GM18861 (cell line): ENCODE measurements around the gene AGXT.

ENCODE experiments used
- ATAC-seq: cut with Tn5 transposase; IDR thresholded peaks from one replicate; pipeline ENCODE4 v1.9.1; 2021; ENCODE audit not compliant: unreplicated experiment

Gene AGXT

DNA sequence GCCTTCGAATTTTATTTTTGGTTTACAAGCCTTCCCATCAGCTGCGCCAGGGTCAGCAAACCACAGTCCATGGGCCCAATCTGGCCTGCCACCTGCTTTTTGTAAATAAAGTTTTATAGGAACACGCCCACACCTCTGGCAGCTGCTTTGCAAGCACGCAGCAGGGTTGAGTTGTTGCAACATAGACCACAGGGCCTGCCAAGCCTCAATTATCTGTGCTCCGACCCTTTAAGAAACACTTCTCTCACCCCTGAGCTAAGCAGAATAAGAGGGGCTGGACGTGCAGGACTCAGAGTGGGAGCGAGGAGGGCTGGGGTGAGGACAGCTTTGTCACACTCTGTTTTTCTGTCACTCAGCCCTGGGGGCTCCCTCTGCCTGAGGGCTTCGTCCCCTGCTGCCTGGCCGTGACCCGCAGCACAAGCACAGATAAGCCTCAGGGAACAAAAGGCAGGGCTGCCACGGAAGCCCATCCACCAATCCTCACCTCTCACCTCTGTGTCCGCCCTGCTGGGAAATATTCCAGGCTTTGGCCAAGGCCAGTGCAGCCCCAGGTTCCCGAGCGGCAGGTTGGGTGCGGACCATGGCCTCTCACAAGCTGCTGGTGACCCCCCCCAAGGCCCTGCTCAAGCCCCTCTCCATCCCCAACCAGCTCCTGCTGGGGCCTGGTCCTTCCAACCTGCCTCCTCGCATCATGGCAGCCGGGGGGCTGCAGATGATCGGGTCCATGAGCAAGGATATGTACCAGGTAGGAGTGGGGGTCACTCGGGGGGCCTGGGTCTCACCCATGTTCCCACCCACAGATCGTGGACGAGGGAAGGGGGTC lies at the start of gene AGXT:
Gene AGXT, plus strand, starts transcription at position 539 of the 823 bp plus-strand sequence. Its CDS starts 42 bp downstream, at position 581.
- no peak for ATAC-seq

DNA sequence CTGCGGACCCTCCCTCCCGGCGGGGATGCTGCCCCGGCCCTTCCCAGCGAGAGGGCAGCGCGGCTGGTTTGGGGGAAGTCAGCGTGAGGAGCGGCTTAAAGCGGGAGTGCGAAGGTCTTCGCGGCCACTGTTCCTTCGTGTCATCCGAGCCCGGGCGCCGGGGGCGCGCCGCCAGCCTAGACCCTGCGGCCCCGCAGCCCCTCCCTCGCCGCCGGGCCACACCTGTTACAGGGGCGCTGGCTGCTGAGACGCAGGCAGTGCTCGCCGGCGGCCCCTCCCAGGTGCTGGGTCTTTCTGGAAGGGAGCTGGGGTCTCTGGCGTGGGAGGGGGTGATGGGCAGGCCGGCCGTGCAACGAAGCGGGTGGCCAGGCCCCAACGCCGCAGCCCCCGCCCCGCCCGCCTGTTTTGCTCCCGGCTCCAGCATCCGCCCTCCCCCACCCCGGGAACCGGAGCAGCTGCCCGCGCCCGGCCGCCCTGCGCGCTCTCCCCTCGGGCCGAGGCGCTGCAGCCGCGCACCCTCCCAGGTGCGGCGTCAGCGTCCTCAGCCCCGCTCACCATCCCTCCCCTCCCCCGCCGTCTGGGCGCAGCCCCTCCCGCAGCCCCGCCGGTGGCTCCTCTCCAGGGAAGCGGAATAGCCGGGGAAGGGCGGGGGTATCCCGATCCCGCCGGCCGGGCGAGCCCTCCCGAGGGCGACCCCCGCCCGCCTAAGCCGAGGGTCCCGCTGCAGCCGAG lies 49.3 kb upstream of the AGXT start:
- no peak for ATAC-seq

DNA sequence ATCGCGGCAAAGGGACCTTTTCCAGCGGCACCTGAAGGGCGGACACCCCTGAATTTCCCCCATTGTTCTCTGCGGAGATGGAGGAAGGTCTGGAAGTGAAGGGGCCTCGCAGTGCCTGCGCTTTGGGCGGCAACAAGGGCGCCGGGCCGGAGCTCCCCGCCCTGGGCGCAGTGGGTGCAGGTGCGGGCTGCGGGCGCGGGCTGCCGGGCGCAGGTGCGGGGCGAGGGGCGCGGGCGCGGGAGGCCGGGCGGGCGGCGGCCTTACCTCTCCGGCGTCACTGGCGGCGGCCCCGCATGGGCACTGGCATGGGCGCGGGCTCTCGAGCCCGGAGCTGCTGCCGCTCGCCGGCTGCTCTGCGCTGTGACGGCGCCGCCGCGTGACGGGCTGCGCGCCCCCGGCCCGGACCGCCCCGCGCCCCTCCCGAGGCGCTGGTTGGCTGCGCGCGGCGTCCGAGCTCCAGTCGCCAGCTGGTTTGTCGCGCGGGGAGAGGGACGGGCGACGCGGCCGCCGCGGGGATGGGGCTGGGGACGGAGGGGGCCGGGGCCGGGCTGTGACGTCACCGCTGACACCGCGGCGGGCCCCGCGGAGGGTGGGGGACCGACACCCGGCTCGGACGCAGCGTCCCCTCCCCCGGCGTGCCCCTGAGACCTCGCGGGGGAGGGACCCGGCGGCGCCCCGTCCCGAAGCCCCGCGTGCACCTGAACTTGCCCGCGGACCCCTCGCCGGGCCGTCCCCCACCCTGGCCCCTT lies 48.6 kb upstream of the AGXT start, which contains the start of gene KIF1A:
Gene KIF1A, minus strand, starts transcription at position 362 of the 749 bp plus-strand sequence. CDS start 22,467 bp downstream, outside the sequence.
- no peak for ATAC-seq

DNA sequence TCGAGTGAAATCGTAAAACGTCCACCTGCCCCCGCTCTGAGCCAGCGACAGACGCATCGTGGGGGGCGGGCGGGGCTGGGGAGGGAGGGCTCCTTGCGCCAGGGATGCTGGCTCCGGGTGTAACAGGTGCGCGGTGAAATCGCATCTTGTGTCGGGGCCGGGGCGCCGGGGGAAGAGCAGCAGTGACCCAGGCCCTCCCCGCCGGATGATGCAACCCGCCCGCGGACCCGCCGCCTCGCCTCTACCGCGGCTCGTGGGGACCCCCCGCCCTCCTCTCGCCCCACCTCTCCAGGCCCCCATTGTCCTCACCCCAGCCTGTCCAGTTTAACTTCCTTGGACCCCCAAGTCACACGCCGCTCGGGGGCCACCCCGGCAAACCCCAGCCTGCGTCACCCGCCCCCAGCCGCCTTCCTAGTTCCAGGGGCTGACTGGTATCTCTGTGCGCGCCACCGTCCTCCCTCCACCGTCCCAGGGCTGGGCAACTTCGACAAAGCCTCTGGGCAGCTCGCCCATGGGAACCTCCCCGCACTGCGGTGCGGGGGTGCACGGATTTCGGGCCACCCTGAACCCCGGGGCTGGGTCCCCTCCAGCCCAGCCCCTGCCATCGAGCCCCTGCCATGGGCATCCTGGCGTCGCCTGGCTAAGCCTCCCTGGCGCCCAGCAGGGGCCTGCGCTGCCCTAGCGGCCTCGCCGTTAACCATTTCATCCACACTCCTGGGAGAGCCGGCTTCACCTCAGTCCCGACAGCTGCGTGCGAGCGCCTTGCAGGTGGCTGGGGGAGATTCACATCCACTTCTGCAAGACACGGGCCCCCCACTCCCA lies 47.8 kb upstream of the AGXT start:
- no peak for ATAC-seq

DNA sequence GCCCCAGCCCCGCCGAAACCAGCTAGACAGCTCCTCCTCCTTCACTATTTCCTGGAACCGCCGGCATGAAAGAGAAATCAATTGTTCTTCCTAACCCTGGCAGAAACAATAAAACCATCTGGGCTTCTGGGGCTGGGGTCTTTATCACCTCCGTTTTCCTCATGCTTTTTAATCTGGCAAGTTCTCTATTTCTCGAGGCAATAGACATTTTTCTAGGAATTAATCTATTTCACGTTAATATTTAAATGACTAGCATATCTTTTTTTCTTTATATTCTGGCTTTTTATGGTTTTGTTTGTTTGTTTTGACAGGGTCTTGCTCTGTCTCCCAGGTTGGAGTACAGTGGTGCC lies 47.2 kb upstream of the AGXT start:
- ATAC-seq = no peak

DNA sequence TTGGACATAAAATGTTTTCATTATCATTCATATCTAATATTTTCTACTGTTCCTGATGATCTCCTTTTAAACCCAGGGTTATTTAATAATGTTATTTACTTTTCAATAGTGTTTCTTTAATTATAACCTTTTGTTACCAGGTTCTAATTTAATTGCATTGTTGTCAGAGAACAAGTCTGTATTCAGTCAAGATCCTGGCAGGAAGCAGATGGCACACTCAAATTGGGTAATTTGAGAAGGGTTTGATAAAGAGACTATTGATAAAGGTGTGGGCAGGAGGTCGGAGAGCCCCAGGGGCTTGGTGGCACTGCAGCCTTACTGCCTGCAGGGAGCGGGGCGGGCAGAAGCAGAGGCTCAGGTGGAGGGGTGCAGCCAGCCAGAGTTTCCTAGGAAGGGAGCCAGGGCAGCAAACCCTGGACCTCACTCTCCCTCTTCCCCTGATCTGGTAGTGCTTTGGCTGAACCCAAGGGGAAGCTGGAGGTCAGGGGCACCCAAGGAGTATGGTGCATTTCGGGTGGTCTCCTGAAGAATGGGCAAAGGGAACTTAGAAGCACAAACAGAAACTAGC lies 46.3 kb upstream of the AGXT start:
- ATAC-seq = no peak

DNA sequence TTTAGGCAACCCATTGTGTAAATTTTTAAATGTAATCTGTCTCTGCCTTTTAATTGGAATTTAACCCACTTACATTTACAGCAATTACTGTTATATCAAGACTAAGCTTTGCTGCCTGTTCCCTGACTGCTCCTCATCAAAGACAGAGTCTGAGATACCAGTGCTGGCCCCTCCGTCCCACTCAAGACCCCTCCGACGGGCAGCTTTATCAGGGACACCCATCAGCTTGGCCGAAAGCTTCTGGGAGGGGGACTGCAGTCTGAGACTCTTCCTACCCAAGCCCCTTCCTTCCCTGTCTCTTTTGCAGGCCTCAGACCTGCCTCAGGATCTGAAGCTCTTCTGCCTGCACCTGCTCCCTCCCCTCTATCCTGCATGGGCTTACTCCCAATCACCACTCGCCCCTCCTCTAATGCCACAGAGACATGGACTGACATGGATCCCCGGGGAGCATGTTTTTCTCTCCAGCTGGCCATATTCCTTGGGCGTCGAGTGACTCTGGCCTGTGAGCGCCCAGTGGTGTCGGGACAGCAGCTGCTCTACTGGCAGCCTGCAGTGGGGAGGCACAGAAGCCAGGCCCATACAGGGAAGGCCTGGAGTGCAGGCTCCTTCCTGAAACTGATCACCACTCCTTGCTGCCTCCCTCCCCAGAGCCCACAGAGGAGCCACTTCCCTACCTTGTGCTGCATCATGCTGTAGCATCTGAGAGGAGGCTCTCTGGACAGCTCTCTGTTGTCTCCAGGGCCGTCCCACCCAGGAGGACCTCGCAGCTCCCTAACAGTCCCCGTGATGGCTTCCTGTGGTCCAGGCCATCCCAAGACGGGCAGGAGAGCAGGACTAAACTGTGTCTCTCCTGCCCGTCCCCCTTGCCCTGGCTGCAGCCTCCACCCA lies 44.9 kb upstream of the AGXT start:
- ATAC-seq = no peak

DNA sequence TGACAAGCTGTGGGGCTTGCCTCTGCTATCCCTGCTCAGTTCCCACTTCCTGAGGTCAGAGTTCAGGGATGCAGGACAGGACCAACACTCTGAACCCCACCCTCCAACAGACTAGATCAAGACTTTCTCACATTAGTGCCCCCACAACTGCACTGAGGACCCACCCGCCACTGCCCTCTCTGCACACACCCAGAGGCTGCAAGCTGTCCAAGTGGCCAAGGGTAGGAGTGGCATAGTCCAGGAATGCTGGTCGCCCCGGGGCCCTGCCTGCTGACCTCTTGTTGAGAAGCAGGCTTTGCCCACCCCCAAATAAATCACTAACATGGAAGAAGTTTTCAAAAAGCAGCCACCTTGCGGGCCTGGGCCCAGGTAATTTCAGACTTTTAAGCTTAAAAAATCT lies 43.1 kb upstream of the AGXT start:
- no peak for ATAC-seq

DNA sequence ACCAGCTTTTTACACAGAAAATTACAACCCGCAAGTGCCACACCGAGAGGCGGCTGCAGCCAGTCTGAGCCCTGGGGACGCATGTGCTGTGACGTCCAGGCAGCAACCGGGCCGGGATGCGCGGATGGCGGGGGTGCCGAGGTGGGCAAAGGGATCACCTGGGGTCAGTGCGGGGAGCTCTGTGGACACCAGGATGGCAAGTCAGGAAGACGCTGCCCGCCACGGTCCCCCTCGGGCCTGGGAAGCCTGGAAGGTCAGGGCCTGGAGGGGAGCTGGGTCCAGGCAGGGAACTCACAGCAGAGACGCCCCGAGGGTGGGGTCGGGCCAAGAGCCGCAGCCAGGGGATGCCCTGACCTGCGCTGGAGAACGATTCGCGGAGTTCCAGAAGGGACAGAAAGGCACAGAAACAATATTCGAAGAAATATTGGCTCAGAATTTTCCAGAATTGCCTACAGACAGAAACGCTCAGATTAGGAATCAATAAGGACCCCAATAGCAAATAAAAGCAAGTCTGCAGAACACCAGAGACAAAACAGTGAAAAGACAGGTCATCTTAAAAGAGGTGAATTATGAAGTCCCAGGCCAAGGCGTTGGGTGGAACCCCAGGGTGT lies 36.9 kb upstream of the AGXT start:
- no peak for ATAC-seq

DNA sequence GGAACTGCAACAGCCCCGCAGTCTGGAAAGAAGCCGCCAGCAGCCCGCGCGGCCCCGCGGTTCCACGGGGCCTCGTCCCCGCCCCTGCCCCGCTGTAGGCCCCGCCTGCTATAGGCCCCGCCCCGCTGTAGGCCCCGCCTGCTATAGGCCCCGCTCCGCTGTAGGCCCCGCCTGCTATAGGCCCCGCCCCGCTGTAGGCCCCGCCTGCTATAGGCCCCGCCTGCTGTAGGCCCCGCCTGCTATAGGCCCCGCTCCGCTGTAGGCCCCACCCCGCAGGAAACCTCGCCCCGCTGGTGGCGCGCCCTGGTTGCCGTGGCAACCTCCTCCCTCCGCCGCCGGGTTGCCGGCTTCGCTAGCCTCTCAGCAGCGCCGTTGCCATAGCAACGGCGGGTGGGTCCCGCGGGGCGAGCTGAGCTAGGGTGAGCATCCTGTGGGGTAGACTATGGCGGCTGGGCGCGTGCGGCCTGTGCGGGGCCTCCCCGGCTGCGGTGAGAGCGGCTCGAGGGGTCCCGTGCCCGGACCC lies 36.4 kb upstream of the AGXT start:
- ATAC-seq = peak; percentile 89

DNA sequence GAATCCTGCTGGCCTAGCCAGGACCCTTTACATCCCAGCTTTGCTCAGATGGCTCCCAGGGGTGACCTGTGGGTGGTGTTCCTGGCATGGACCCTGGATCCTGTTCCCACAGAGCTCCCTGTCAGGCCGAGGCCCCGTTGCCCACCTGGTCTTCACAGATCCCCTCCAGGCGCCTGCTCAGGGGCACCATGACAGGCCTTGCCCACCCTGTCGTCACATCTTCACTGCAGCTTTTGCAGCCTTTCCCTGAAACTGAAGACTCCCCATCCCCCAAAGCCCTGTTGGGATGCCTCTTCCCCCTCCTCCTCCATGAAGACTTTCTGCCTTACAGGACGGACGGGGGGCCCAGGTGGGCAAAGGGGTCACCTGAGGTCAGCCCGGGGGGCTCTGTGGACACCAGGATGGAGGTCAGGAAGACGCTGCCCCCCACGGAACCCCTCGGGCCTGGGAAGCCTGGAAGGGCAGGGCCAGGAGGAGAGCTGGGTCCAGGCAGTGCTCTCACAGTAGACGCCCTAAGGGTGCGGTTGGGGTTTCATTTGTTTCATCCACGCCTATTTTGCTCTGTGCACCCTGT lies 35.6 kb upstream of the AGXT start:
- no peak for ATAC-seq

DNA sequence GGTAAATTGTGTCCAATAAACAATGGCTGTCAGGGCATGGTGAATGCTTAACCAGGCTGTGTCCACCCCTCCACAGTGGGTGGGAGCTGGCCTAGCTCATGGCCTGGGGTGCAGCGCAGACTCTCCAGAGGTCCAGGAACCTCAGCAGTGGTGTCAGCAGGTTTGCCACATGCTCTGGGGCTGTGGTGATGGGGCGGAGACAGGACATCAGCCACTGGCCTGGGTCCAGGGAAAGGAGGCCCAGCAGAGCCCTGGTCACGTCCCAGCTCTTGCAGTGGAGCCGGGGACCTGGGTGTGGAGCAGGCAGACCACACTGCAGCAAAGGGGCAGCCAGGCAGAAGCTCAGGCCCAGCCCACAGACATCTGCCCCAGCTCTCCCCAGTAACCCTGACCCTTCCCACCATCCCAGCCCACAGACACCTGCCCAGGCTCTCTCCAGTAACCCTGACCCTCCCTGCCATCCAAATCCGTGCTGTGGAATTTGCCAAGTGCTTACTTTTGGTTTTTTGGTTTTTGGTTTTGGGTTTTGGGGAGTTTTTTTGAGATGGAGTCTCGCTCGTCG lies 34.8 kb upstream of the AGXT start:
- no peak for ATAC-seq

DNA sequence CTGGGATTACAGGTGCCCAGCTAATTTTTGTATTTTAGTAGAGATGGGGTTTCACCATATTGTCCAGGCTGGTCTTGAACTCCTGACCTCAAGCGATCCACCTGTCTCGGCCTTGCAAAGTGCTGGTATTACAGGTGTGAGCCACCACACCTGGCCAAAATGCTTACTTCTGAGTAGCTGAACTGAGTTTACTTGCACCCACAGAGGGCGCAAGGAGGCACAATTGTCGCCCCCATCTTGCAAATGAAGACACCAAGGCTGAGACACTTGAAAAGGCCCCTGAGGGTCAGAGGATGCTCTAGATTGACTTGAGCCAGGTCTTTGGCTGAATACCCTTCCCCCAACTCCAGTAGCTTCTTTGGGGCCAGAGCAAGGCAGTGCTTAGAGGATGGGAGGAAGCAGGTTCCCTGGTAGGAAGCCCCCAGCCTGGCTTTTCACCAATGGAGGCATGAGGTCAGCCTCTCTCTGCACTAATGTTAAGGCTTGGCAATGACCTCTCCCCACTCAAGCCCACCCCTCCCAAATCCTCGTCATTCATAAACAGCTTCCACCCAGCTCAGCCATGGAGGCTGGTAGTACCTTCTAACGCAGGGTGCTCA lies 34.1 kb upstream of the AGXT start:
- ATAC-seq = no peak

DNA sequence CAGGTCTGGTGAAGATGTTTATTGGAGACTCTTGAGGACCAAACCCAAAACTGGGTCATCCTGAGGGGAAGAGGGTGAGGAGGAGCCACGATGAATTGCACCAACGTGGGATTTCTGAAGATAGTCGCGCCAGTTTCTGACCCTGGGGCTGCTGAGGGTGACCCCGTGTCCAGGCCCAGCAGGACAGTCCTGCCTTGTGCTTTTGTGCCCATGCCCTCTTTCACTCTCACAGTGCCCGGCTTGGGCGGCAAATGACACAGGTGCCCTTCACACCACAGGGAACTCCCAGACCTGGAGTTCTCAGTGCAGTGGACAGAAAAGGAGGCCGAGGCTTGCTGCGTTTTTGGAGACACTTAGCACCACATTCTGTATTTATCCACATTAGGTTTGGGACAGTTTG lies 33.1 kb upstream of the AGXT start:
- ATAC-seq = no peak

DNA sequence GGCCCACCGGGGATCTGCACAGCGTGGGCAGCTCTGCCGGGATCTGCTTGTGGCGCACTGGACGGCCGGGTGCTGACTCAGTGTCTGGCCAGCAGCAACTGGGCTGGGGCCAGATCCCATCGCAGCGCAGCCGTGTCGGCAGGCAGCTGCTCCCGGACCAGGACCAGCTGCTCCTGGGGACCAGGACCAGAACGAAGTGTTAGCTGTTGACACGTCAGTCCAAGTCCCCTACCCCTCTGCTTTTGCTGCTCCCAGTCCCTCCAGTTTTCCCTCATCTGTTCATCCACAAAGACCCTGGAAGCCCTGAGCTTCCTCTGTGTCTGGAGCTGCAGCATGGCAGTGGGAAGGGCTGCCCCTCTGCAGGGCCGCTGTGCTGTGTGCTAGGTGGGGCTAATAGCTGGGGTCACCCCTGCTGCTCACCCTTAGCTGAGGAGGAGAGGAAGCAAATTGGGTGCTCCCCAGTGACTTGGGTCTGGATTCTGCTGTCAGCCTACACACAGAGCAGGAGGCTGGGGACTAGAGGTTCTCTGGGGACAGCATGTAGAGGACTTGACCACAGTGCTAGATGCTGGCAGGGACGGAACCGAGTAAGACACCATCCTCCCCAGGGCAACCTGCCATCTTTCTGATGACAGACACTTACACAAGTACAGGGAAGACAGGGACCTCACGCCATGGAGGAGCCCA lies 31.7 kb upstream of the AGXT start:
- ATAC-seq = no peak

DNA sequence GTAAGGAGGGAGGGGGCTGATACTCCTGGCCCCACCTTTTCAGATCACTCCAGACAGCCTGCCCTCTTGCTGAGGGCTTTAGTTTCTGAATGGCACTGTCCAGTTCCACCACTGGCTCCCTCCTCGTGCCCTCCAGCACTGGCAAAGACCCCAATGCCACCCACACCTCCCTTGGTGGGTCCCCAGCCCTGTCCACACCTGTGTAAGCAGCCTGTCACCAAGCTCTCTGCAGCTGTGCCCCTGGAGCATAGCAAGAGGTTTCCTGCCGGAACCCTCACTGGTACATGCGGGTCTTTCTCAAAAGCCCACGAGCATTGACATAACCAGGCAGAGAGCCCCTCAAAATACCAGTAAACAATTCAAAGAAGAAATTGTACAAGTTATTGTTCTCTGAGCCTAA lies 31.0 kb upstream of the AGXT start:
- no peak for ATAC-seq
